ENCODE data around the gene GALNT10.

DNA sequence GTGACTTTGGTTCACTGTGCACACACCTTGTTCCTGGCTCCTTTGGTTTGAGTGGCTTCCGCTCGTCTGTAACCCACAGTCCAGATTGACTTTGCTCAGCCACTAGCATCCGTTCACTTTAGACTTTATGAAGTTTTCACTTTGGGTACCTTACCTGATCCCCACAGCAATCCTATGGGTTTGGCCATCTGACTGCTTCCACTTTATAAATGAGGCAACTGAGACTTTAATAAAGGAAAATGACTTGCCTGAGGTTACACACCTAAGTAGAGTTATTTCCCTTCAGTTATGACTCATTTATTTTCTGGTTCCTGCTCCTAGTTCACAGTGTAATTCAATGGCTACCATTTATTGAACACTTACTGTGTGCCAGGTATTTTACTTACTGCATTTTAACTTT is 161.0 kb downstream of the GALNT10 start:
- TF ChIP-seq, protein P1, sequence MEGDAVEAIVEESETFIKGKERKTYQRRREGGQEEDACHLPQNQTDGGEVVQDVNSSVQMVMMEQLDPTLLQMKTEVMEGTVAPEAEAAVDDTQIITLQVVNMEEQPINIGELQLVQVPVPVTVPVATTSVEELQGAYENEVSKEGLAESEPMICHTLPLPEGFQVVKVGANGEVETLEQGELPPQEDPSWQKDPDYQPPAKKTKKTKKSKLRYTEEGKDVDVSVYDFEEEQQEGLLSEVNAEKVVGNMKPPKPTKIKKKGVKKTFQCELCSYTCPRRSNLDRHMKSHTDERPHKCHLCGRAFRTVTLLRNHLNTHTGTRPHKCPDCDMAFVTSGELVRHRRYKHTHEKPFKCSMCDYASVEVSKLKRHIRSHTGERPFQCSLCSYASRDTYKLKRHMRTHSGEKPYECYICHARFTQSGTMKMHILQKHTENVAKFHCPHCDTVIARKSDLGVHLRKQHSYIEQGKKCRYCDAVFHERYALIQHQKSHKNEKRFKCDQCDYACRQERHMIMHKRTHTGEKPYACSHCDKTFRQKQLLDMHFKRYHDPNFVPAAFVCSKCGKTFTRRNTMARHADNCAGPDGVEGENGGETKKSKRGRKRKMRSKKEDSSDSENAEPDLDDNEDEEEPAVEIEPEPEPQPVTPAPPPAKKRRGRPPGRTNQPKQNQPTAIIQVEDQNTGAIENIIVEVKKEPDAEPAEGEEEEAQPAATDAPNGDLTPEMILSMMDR (IDR thresholded peaks at IDR 0.05): no peak
- no peak for TF ChIP-seq POLR2AphosphoS5 (IDR thresholded peaks at IDR 0.05)

Data from suprapubic skin (tissue), 3 donors.